ENCODE measurements around the gene RASGRF1.

Gene RASGRF1

DNA sequence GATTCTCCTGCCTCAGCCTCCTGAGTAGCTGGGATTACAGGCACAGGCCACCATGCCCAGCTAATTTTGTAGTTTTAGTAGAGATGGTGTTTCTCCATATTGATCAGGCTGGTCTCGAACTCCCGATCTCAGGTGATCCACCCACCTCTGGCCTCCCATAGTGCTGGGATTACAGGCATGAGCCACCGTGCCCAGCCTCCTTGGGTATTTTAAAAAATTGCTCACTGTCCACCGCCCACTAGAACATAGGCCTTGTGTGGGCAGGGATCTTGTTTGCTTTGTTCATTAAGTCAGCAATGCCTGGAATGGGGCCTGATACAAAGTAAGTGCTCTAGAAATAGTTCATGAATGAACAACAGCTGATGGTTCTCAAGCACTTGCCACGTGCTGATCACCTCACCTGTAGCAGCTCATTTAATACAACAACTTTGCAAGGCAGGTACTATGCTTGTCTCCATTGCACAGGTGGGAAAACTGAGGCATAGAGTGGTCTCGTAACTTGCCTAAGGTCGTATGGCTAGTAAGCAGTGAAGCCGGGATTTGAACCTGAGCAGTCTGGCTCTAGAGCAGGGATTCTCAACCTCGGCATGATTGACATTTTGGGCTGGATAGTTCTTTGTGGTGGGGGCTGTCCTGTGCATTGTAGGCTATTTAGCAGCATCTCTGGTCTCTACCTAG, 133.0 kb downstream of the RASGRF1 start:
- DNase-seq (ENCODE audit: low read depth) = no peak

DNA sequence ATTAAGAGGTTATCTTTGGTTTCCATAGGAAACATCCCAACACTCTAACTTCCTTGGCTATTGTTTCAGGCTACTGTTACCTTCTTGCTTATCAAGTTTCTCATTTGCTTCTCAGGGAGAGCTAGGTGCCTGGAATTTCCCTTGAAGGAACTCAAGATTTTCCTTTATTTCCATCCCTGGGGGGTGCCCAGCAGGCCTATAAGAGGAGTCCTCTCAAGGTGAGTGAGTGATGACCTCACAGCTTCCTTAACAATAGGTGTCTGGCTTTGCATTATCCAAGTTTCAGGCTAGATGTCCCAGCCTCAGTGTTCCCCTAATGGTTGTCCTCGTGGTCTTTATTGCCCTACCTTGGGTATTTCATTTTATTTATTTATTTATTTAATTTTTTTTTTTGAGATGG, 133.6 kb downstream of the RASGRF1 start:
- no peak for DNase-seq (ENCODE audit: low read depth)

DNA sequence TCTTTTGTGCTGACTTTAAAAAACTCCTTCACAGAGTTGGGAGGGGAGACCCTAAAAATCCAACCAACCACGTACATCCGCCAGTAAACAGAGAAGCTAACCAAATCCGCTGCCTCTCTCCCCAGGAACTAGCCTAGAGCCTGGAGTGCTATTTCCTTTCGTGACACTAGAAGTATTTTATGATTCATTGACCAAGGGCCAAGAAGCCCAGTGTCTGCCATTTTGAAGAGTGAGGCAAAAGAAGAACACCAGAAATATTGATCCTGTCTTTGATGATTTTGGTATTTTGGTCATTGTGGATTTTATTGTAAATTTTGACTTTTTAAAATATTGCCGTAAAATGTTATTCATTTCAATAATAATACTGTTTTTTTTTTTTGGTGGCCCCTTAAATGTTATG, 135.2 kb downstream of the RASGRF1 start:
- no peak for DNase-seq (ENCODE audit: low read depth)

DNA sequence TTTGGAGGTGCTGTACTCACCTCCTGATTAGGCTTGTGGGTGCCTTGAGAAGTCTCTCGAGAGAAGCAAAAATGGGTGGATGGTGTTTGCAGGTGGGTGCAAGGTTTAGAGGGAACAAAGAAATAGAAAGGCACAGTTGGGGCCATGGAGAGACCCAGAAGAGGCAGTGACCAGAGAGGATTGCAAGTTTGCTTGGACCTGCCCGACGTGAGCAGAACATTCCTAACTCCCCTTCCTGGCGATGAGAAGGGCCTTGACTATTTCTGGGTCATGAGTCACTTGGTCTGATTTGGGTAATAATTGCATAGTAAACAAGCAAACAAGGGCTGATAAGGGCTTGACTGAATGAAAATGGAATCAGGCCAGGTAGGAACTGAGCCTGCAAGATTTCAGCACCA, 138.7 kb downstream of the RASGRF1 start:
- peak; percentile 36 for DNase-seq (ENCODE audit: low read depth)

DNA sequence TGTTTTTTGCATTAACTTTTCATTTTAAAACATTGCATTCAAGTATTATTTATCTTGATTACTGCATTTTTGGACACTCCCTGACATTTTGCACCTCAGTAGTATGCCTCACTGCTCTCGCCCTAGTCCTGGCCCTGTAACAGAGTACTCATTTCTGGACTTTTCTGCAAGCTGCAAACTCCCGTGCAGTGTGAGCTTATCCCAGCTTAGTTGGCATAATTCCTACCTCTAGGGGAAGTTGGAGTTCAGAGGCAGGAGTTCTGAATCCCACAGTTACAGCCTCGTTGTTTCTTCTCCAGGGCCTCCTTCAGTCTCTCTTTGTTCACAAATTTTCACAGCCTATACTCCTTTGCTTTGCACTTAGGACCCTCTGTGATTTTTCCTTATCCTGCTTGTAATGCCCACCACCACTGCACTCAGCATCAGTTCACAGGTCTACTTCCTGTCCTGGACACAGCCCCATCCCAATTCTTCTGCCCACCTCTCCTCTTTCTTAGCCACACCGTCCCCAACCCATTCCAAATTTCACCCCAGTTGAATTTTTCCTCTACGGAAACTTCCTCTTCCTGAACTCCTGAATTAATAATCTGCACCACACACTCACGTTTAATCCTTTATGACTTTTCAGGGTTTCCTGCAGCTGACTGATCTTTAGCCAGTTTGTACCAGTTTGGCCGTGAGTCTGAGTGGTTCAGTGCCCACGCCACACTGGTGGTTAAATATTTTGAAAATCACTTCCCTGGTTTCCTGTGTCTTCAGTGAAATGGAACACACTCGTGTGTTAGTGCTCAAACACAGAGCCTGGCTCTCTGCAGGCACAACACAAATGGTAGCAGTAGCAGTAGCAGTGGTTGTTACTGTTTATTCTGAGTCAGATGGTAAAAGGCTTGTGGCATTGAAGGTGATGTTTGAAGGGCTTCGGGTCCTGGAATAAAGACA, 139.4 kb downstream of the RASGRF1 start:
- peak; percentile 47 for DNase-seq (ENCODE audit: low read depth)

DNA sequence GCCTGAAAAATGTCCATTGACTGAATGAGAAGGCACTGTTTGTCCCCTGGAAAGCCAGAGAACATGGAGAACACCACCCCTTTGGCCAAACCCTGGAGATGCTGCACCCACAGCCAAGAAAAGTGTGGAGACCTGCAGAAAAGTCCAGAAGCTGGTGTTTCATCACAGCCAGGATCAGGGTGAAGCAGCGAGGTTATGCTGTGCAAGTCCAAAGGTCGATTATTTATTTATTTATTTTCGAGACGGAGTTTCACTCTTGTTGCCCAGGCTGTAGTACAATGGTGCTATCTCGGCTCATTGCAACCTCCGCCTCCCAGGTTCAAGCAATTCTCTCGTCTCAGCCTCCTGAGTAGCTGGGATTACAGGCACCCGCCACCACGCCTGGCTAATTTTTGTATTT, 140.2 kb downstream of the RASGRF1 start:
- DNase-seq (ENCODE audit: low read depth) = no peak

DNA sequence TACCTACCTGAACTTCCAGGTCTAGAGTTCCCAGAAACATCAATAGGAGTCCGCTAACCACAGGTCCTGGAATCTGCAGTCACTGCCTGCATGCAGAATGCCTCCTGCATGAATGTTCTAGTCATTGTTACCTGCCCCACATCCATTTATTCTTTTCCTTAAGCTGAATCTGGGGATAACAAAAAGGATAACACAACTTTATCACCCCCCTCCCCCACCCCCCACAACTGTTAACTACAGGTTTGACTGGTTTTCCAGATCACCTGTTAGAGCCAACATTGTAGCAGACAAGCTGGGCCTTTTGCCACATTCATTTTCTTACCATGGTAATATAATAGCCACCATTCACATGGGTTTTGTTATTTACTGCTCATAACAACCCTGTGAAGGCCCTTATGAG, 141.1 kb downstream of the RASGRF1 start:
- DNase-seq (ENCODE audit: low read depth) = no peak

DNA sequence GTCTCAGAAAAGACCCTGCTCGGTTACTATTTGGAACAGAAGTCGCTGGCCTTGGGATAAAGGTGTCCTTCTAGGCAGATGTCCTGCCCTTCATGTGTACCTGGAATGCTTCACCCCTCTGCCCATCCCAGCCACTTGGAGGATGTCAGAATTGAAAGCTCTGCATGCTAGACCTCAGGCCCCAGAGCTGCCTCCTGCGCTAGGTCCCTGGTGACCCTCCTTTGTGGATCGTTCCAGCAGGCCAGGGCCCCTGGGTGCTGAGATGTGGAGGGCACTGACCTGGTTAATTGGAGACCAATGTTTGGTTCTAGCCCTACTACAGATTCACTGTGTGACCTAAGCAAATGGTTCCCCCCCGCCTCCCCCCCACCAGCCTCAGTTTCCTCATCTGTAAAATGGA, 143.1 kb downstream of the RASGRF1 start:
- DNase-seq (ENCODE audit: low read depth) = no peak

DNA sequence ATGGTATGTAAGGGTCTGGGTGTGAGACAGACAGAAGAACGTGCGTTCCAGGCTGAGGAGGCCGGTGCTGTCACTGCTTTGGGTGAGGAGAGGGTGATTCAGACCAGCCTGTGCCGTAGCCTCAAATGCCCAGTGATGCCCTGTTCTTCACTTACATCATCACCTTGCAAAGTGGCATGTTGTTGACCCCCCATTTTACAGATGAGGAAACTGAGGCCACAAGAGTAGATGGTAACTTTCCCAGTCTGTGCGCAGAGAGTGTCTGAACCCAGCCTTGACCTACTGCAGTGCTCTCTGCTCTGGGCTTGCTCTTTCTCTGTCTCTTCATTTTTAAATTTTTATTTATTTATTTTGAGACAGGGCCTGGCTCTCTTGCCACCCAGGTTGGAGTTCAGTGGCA, 144.1 kb downstream of the RASGRF1 start:
- no peak for DNase-seq (ENCODE audit: low read depth)

DNA sequence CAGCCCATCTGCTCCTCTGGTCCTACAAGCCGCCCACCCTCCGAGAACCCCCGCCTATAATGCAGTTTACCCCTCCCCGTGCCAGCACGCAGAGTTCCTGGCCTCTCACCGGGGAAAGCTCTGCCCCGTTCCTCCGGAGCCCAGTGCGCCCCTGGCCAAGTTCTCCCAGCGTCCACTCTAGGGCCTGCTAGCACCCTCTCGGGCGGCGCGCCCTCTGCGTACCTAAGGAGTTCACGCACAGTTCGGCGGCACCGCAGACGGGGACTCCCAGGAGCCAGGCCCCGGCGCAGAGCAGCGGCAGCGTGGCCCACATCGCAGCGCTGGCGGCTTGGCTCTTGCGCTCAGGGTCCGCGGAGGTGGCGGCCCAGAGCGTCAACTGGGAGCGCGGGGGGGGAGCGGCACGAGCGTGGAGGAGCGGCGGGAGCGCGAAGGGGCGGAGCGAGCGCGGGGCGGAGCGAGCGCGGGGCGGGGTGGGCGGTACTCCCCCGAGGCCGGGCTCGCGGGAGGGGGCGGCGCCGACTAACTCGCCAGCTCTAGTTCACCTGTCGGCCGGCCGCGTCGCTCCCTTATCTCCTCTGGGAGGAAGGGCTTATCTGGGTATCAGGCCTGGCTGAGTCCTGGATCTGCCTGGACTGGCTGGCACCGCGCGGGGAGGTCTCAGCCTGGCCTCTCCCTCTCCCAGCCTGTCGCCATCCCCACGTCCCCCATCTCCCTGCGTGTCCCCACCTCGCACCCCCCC, 145.7 kb downstream of the RASGRF1 start, which contains the start of gene CTSH:
CTSH (minus strand) TSS at position 378 of the 739 bp plus-strand sequence; CDS start at position 313, 65 bp downstream.
- peak; percentile 56 for DNase-seq (ENCODE audit: low read depth)

DNA sequence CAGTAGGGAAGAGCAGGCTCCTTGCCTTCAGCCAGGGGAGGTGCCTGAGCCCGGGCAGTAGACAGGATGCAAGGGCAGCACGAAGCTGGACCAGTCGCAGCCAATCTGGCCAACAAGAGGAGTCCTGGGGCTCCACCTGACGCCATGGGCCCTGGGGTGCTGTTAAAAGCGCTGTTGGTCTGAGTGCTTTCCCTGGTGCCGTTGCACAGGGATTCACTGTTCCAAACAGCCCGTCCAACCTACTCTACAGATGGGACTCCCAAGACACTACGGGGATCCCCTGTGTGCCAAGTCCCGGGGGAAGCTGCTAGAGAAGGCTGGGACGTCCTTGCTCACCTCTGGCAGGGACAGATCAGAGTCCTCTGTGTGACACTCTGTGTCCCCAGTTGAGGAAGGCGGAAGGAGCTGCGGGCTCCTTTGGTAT, 146.4 kb downstream of the RASGRF1 start:
- DNase-seq (ENCODE audit: low read depth) = no peak

DNA sequence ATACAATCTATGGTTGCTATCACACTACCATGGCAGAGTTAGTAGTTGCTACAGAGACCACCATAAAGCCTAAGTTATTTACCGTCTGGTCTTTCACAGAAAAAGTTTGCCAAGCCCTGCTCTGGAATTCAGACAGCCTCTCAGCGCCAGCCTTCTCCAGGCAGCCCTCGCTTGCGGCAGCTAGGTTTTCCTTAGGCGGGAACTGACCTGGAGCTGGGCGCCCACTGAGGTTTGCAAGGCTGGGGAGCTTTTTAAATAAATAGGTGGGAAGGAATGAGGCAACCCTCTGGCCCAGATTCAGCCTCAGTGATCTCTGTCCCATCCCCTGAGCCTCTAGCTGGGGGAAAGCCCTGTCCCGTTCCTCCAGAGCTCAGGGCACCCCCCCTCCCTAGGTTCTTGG, 146.9 kb downstream of the RASGRF1 start:
- no peak for DNase-seq (ENCODE audit: low read depth)

DNA sequence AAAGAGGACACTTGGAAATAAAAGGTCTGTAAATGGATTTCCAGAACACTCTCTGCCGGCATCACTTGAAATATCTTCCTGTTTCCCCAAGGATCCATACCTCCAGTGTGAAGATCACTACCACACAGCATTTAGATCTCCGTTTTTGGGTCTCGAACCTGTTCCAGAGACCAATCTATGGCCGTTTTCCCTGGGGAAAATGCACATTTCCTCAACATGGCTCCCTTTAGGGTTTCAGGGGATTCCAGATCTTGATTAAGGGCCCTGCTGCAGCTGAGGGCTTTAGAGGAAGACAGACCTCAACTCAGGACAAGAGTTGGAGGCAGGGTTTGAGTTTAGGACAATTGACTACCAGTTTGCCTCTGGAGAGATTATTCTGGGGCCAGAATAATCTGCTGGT, 147.8 kb downstream of the RASGRF1 start:
- no peak for DNase-seq (ENCODE audit: low read depth)

DNA sequence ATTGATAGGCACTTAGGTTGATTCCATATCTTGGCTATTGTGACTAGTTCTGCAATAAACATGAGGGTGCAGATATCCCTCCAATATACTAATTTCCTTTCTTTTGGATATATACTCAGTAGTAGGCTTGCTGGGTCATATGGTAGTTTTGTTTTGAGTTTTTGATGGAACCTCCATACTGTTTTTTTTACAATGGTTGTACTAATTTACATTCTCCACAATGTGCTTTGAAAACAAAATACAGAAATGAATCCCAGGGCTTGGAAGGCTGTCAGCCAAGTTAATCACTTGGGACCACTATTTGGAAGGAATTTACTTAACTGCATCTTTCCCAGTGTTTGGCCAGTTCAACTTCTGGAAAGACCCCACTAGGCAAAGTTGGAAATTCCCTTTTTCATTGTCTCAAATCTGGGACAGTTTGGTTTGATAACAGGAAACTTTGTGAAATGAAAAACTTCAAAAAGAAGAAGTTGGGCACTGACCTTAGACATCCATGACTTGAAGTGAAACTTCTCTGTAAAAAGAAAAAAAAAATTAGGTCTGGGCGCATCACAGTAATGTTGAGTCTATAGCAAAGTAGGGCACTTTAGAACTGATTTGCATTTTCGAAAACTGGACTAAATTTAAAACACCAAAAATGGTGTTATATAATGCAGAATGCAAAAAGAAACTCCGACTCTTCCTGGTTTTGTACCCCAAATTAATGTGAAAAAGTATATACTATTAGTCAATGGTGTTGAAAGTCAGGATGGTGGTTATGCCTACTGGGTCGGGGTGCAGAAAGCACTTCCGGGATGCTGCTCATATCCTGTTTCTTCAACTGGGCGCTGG, 151.7 kb downstream of the RASGRF1 start:
- no peak for DNase-seq (ENCODE audit: low read depth)

DNA sequence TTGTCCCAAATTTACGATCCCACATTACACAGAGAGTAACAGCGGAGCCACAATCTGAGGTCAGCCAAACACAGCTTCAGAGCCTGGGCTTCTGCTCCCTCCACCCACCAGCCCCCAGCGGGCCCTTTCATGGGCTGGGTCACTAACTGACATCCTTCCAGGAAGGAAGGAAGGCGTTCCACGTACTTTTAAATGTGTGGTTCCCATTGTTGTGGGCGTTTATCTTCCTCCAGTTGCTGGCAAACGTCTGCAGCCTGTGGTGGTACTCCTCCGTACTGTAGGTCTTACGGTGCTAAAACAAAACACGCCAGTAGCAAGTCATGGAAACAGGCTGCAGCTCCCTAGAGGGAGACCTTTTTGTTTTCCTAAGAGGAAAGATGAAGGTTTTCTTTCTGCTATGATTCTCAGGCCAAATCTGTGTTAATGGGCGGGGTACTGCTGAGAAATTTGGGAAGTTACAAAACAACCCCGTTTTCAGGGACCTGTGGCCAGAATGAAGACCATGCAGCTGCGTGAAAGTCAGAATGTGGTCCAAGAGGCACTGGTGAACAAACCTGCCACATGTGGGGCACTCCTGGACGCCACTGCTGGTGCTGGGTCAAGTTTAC, 153.3 kb downstream of the RASGRF1 start:
- no peak for DNase-seq (ENCODE audit: low read depth)

DNA sequence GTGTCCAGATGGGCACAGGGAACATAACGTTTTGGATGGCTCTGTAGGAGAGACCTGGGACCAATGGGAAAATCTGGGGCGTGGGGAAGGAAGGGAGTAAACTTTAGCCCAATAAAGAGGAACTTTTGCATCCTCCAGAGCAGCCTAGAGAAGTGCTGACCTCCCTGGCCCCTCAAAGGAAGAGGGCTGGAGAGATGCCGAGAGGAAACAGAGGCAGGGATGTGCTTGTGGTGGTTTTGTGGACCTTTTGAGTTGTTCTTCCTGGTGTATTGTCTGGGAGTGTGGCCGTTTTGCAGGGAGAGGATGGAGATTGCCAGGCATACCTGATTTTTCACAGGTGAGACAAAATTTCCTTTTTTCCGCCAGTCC, 155.9 kb downstream of the RASGRF1 start:
- DNase-seq (ENCODE audit: low read depth) = no peak

DNA sequence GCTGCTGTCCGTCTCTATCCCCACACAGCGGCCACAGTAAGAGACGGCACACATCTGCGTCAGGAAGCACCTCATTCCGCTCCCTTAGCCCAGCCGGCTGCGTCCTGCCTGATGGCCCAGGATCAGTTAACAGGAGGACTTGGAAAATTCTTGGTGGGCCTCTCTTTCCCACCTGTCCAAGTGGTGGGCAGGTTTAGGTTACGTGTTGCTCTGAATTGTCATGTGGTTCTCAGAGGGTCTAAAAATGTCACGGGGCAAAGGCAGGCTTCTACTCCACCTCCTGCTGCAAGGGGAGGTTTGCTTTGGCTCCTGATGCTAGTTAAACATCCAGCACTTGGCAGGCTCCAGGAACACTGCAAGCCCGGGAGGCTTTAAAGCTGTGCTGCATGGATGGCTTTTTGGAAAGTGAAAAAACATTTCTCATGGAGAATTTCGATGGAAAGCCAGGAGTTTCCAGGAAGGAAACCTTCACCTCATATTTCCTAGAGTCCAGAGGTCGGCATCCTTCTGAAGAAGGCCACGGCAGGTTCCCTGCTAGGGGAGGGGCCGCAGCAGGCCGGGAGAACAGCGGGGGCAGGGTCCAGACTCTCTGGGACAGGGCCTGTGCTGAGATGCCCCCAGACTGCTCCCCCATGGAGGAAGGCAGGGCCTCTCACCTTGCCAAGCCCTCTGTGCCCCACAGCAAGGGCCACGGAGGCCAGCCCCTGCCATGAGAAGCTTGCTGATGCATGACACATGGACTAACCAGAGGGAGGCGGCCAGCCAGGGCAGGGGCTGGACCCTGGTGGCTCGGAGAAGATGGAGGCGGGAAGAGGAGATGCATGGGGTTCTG, 156.5 kb downstream of the RASGRF1 start:
- peak; percentile 37 for DNase-seq (ENCODE audit: low read depth)

DNA sequence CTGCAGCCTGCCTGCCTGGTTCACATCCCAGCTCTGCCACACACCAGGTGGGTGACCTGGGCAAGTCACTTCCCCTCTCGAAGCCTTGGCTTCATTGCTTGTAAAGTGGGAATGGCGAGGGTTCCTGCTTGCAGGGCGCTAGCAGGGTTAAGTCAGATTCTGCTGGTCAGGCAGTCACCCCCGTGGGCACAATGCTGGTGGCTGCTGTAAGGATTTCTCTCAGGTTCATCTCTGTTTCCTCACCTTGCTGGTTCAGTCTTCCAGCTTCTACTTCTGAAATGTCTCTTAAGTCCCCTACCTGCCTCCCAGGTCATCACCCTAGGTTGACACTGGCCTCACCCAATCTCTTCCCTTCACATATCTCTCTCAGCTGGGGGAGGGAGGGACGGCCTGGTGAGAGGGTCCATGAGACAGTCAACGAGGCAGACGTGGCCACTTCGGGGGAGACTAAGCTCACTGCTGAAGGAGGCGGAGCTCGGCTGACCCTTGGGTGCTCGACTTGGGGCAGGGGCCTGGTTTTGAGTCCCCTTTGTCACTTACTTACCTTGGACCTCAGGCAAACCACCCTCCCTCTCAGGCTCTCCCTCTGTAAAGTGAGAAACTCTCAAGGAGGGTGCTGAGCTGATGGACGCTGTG, 157.3 kb downstream of the RASGRF1 start:
- DNase-seq (ENCODE audit: low read depth) = no peak

DNA sequence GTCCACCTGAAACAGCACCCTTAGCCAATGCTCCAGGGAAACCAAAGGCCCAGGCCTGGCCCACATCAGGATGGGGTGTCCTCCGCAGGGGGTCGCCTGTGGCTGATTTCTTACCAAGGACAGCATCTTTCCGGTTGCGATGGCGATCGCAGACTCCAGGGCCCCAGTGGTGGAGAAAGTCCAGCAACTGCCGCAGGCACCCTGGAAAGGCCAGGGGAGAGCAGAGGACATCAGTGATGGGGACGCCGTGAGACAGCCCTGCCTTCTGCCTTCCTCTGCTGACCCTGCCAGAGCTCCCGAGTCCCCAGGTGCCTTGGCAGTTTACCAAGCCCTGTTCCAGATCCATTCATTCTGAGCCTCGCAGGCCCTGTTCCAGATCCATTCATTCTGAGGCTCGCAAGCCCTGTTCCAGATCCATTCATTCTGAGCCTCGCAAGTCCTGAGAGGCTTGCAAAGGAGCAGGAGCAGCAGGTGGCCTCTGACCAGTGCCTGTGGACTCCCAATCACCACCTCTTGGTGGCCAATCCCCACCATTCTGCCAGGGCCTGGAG, 158.2 kb downstream of the RASGRF1 start:
- DNase-seq (ENCODE audit: low read depth) = no peak
